Umbilical cord (tissue), 2 donors: ENCODE measurements around the gene SRRD. TPM values are rescaled to one million over a fixed set of nuclear protein-coding genes. Genes with fewer than 3 reads are reported as not detected.

Source experiments
- DNase-seq: peaks from one replicate; pipeline ENCODE4 v3.0.0-alpha.2; 2015; ENCODE audit warnings: low spot score
- total RNA-seq: library from RNA; depleted of rRNA; stranded (reverse); fragments of >200 nt; gene quantifications from one replicate; pipeline ENCODE4 v1.2.3, GENCODE V29; 2014; ENCODE audit warnings: low replicate concordance; ENCODE audit not compliant: insufficient read depth

The SRRD gene
- total RNA-seq, 1 donor from 2014 or later = 3.6 TPM

GRCh38 chr22:26453216-26453615, 30.5 kb upstream of the SRRD start:
- DNase-seq = no peak

- DNase-seq = no peak
Measured at GRCh38 chr22:26453812-26454500, 29.7 kb upstream of the SRRD start.

- no peak for DNase-seq
Measured at GRCh38 chr22:26457661-26458272, 25.9 kb upstream of the SRRD start.

- DNase-seq = no peak
Measured at GRCh38 chr22:26460202-26460601, 23.5 kb upstream of the SRRD start.

- peak; percentile 41 for DNase-seq
Measured at GRCh38 chr22:26461188-26461810, 22.4 kb upstream of the SRRD start.

- no peak for DNase-seq
Measured at GRCh38 chr22:26462051-26462450, 21.6 kb upstream of the SRRD start.

- no peak for DNase-seq
Measured at GRCh38 chr22:26462641-26463040, 21.0 kb upstream of the SRRD start.

- peak; percentile 66 for DNase-seq
Measured at GRCh38 chr22:26463101-26463661, 20.5 kb upstream of the SRRD start.

GRCh38 chr22:26463688-26464087, 20.0 kb upstream of the SRRD start:
- no peak for DNase-seq

- DNase-seq = no peak
Measured at GRCh38 chr22:26464312-26464711, 19.4 kb upstream of the SRRD start.

GRCh38 chr22:26466196-26466595, 17.5 kb upstream of the SRRD start:
- DNase-seq = no peak

- no peak for DNase-seq
Measured at GRCh38 chr22:26470807-26471206, 12.9 kb upstream of the SRRD start.

GRCh38 chr22:26471522-26471921, 12.2 kb upstream of the SRRD start:
- no peak for DNase-seq

- DNase-seq = no peak
Measured at GRCh38 chr22:26474682-26475081, 9.0 kb upstream of the SRRD start.

GRCh38 chr22:26476705-26477340, 6.9 kb upstream of the SRRD start:
- DNase-seq = no peak

- no peak for DNase-seq
Measured at GRCh38 chr22:26477341-26477731, 6.3 kb upstream of the SRRD start.

- DNase-seq = no peak
Measured at GRCh38 chr22:26479043-26479791, 4.5 kb upstream of the SRRD start.

- DNase-seq = no peak
Measured at GRCh38 chr22:26479792-26480610, 3.7 kb upstream of the SRRD start.

GRCh38 chr22:26480611-26480932, 3.1 kb upstream of the SRRD start:
- no peak for DNase-seq

GRCh38 chr22:26481112-26481693, 2.5 kb upstream of the SRRD start:
- DNase-seq = no peak
